Uterus (tissue), 2 donors: ENCODE measurements around the gene CRACDL.

ENCODE experiments used
- CTCF ChIP-seq, 4 experiments: fragments of 200-600 bp in 2 of 4; fragments of 450-650 bp in 2 of 4; sonication (generic) in 2 of 4; IDR thresholded peaks; one replicate each; pipeline ENCODE4 v1.5.1; 2016 to 2019; ENCODE audit warnings: antibody characterized with exemption in 4 of 4, mild to moderate bottlenecking in 2 of 4, moderate library complexity in 1 of 4
- POLR2A ChIP-seq, 2 donors: fragments of 450-650 bp; IDR thresholded peaks; one replicate each; pipeline ENCODE4 v1.6.1; 2016; ENCODE audit warnings: antibody characterized with exemption in 2 of 2, mild to moderate bottlenecking in 1 of 2, moderate library complexity in 1 of 2

- TF ChIP-seq POLR2A (IDR thresholded peaks at IDR 0.05) (no peak), CTCF (IDR thresholded peaks at IDR 0.05) (no peak)
These were observed 105.4 kb downstream of the CRACDL start for GRCh38 chr2:98830571-98831145.
